Colonic mucosa (tissue), 4 donors: ENCODE measurements around the gene DCAF15. TPM values are rescaled to one million over a fixed set of nuclear protein-coding genes. Genes with fewer than 3 reads are reported as not detected.
A peak's percentile ranks its signal among the peaks of the same experiment; 100 is the strongest.

Experiments
- DNase-seq: peaks from one replicate; pipeline ENCODE4 v3.0.0-alpha.2; 2020
- H3K27ac ChIP-seq: fragments of 200-600 bp; one replicate; pipeline ENCODE4 v1.8.0; 2021
- H3K27me3 ChIP-seq: fragments of 200-600 bp; one replicate; pipeline ENCODE4 v1.8.0; 2021
- H3K36me3 ChIP-seq: fragments of 200-600 bp; one replicate; pipeline ENCODE4 v1.8.0; 2021
- H3K4me1 ChIP-seq: fragments of 200-600 bp; one replicate; pipeline ENCODE4 v1.8.0; 2021; ENCODE audit warnings: mild to moderate bottlenecking
- H3K4me3 ChIP-seq: fragments of 200-600 bp; one replicate; pipeline ENCODE4 v1.8.0; 2021
- H3K9ac ChIP-seq, 2 donors: one replicate each; pipeline ENCODE4 v1.7.0; 2013; ENCODE audit warnings: control low read depth in 2 of 2, low read depth in 2 of 2, low read length in 2 of 2
- H3K9me3 ChIP-seq: fragments of 200-600 bp; one replicate; pipeline ENCODE4 v1.8.0; 2021
- CTCF ChIP-seq: fragments of 200-600 bp; IDR thresholded peaks from one replicate; pipeline ENCODE4 v1.8.0; 2022; ENCODE audit warnings: antibody characterized with exemption, mild to moderate bottlenecking
- intact Hi-C: fragments of 100-400 bp; cut with DNase I; formaldehyde crosslinking; loops from one replicate; pipeline ENCODE4 v1.14.1; 2022
- total RNA-seq, 2 donors: library from RNA; stranded (reverse); fragmentation: NEBNext Ultra II Directional in 1 of 2; extraction: Animal tissue kit (Norgen Biotek cat#: 25700) in 1 of 2; gene quantifications; one replicate each; pipeline ENCODE4 v1.2.1, GENCODE V29; 2021
- donor health status: healthy.
- donor health status: DM: no; HTN: no; CAD: no.
- donor health status: DM: no; HTN: no; CAD: no.

DCAF15 gene
- total RNA-seq = 10 to 100 TPM; 30.2 to 55.1 TPM

- DNase-seq = peak; percentile 99
Measured at GRCh38 chr19:13952154-13952930, at the start of gene DCAF15. TSS of gene DCAF15 (plus strand) at chr19:13952509. CDS start at chr19:13952513, 4 bp downstream.

GRCh38 chr19:13902993-13903555, 49.2 kb upstream of the DCAF15 start:
- Histone ChIP-seq H3K9ac (no peak overlapping the region), H3K9me3 (no peaks in the 10 kb centered on the region), H3K36me3 (no peaks in the 10 kb centered on the region), H3K27ac (no peak overlapping the region), H3K27me3 (no peaks in the 10 kb centered on the region), H3K4me1 (no peaks in the 10 kb centered on the region), H3K4me3 (no peak overlapping the region)
- intact Hi-C loops = no loop called here
- TF ChIP-seq CTCF = no peak
- no peak for DNase-seq

More at GRCh38 chr19:13952154-13952930, at the start of gene DCAF15:
- Histone ChIP-seq H3K9me3 (no peaks in the 10 kb centered on the region), H3K36me3 (peaks cover 19% of the 10 kb centered on the region), H3K27me3 (no peaks in the 10 kb centered on the region), H3K4me3 (peak within 1 kb of the TSS; percentile 76), H3K27ac (peak within 1 kb of the TSS; percentile 59), H3K9ac (peak within 1 kb of the TSS; percentile 93 to 95), H3K4me1 (peaks cover 9% of the 10 kb centered on the region)
- TF ChIP-seq CTCF = no peak
- intact Hi-C loops = no loop called here

GRCh38 chr19:13905634-13906520, 46.4 kb upstream of the DCAF15 start, which contains the start of the genes BRME1 and CC2D1A:
TSS of gene BRME1 (minus strand) at chr19:13906117. CDS start at chr19:13904892, 1,225 bp downstream.
TSS of gene CC2D1A (plus strand) at chr19:13906201. CDS start at chr19:13906442, 241 bp downstream.
- no peaks in the 10 kb centered on the region for H3K9me3 ChIP-seq
- intact Hi-C loops = no loop called here
- H3K27ac ChIP-seq = peak within 1 kb of the TSS; percentile 89
- no peaks in the 10 kb centered on the region for H3K27me3 ChIP-seq
- no peak for TF ChIP-seq CTCF
- peak within 1 kb of the TSS; percentile 61 to 93 for H3K9ac ChIP-seq
- no peaks in the 10 kb centered on the region for H3K4me1 ChIP-seq
- H3K36me3 ChIP-seq = no peaks in the 10 kb centered on the region
- peak within 1 kb of the TSS; percentile 81 for H3K4me3 ChIP-seq
- peak; percentile 96 for DNase-seq

- peak overlapping the region; percentile 81 for H3K4me3 ChIP-seq
- no peaks in the 10 kb centered on the region for H3K36me3 ChIP-seq
- no peaks in the 10 kb centered on the region for H3K4me1 ChIP-seq
- intact Hi-C loops = no loop called here
- H3K27ac ChIP-seq = peak overlapping the region; percentile 89
- peak overlapping the region; percentile 61 to 93 for H3K9ac ChIP-seq
- no peaks in the 10 kb centered on the region for H3K27me3 ChIP-seq
- H3K9me3 ChIP-seq = no peaks in the 10 kb centered on the region
- no peak for TF ChIP-seq CTCF
- DNase-seq = peak; percentile 87
Measured at GRCh38 chr19:13906521-13906904, 45.8 kb upstream of the DCAF15 start.

GRCh38 chr19:13906910-13907309, 45.4 kb upstream of the DCAF15 start:
- DNase-seq = no peak
- TF ChIP-seq CTCF = no peak
- Histone ChIP-seq H3K4me1 (no peaks in the 10 kb centered on the region), H3K36me3 (no peaks in the 10 kb centered on the region), H3K9me3 (no peaks in the 10 kb centered on the region), H3K9ac (peak overlapping the region; percentile 61 to 93), H3K4me3 (peak overlapping the region; percentile 81), H3K27me3 (no peaks in the 10 kb centered on the region), H3K27ac (peak overlapping the region; percentile 89)
- intact Hi-C loops = no loop called here
